Fibroblast of lung (primary cell): ENCODE measurements around the gene B4GALT4. TPM values are rescaled to one million over a fixed set of nuclear protein-coding genes. Genes with fewer than 3 reads are reported as not detected.

ENCODE experiments used
- DNase-seq, 2 donors: peaks; one replicate each; pipeline versions ENCODE4 v3.0.0 to v3.0.0-alpha.2; 2010; ENCODE audit warnings: low read depth in 2 of 2
- H2AFZ ChIP-seq: 2 replicates; pipeline ENCODE4 v1.5.1; 2012; ENCODE audit warnings: low read length, control low read depth, inconsistent platforms
- H3K27ac ChIP-seq: 2 replicates; pipeline ENCODE4 v1.5.1; 2011; ENCODE audit warnings: low read length, control low read depth; ENCODE audit not compliant: insufficient read depth
- H3K27me3 ChIP-seq: 2 replicates; pipeline ENCODE4 v1.5.1; 2011; ENCODE audit warnings: mild to moderate bottlenecking, low read length; ENCODE audit not compliant: control insufficient read depth, insufficient read depth
- H3K36me3 ChIP-seq: 2 replicates; pipeline ENCODE4 v1.5.1; 2011; ENCODE audit warnings: low read length; ENCODE audit not compliant: control insufficient read depth, insufficient read depth
- H3K4me1 ChIP-seq: 2 replicates; pipeline ENCODE4 v1.5.1; 2011; ENCODE audit warnings: low read length; ENCODE audit not compliant: control insufficient read depth, insufficient read depth; ENCODE audit errors: extremely low read depth
- H3K4me2 ChIP-seq: 2 replicates; pipeline ENCODE4 v1.5.1; 2011; ENCODE audit warnings: low read length, control low read depth; ENCODE audit not compliant: insufficient read depth; ENCODE audit errors: extremely low read depth
- H3K4me3 ChIP-seq, 4 experiments: fragments of 200-600 bp in 1 of 4; sonication (generic) in 1 of 4; replicated peaks in 1 of 4; 2 replicates each; pipeline ENCODE4 v1.5.1; 2011 to 2016; ENCODE audit warnings: low read length in 4 of 4, low read depth in 3 of 4, mild to moderate bottlenecking in 3 of 4, control low read depth in 2 of 4, inconsistent platforms in 1 of 4, mixed read lengths in 1 of 4; ENCODE audit not compliant: insufficient read depth in 1 of 4; ENCODE audit errors: control extremely low read depth in 1 of 4
- H3K79me2 ChIP-seq: 2 replicates; pipeline ENCODE4 v1.5.1; 2012; ENCODE audit warnings: mild to moderate bottlenecking, low read length, inconsistent platforms; ENCODE audit not compliant: control insufficient read depth, insufficient read depth
- H3K9ac ChIP-seq: 2 replicates; pipeline ENCODE4 v1.5.1; 2011; ENCODE audit warnings: mild to moderate bottlenecking, low read length, control low read depth; ENCODE audit not compliant: insufficient read depth
- H3K9me3 ChIP-seq: 2 replicates; pipeline ENCODE4 v1.5.1; 2012; ENCODE audit warnings: low read depth, low read length; ENCODE audit not compliant: control insufficient read depth, insufficient read depth
- H4K20me1 ChIP-seq: 2 replicates; pipeline ENCODE4 v1.5.1; 2011; ENCODE audit warnings: low read length; ENCODE audit not compliant: control insufficient read depth, insufficient read depth; ENCODE audit errors: extremely low read depth
- CTCF ChIP-seq, 2 donors: IDR thresholded peaks in 1 of 2; conservative IDR thresholded peaks in 1 of 2; 1 replicate in 1 of 2; 2 replicates in 1 of 2; pipeline ENCODE4 v1.5.1; 2011 to 2012; ENCODE audit warnings: low read length in 2 of 2, control low read depth in 1 of 2, inconsistent platforms in 1 of 2, low read depth in 1 of 2, mild to moderate bottlenecking in 1 of 2
- EZH2 ChIP-seq: IDR thresholded peaks from 2 replicates; pipeline ENCODE4 v1.5.1; 2012; ENCODE audit warnings: low read length, control low read depth, mild to moderate bottlenecking; ENCODE audit errors: missing control alignments
- polyA plus RNA-seq, 2 donors: library from polyadenylated mRNA; depleted of rRNA in 1 of 2; stranded (reverse) in 1 of 2; unstranded in 1 of 2; fragments of >200 nt; gene quantifications; 2 replicates each; pipeline ENCODE4 v1.2.1, GENCODE V29; 2011 to 2012; ENCODE audit warnings: missing spikeins in 1 of 2
- total RNA-seq: library from RNA; depleted of rRNA; stranded (reverse); fragments of >200 nt; gene quantifications from 2 replicates; pipeline ENCODE4 v1.2.1, GENCODE V29; 2014

Gene B4GALT4
- total and polyA plus RNA-seq, 2 donors (not counting 1 experiment from before 2014, with no cell fraction given): 19.5 to 32.4 TPM

GRCh38 chr3:119177321-119177720, 63.4 kb downstream of the B4GALT4 start:
- H3K79me2 ChIP-seq: no peaks in the 10 kb centered on the region
- no peak for DNase-seq
- no peaks in the 10 kb centered on the region for H3K36me3 ChIP-seq

GRCh38 chr3:119176778-119177177, 63.9 kb downstream of the B4GALT4 start:
- no peaks in the 10 kb centered on the region for H3K4me1 ChIP-seq
- no peaks in the 10 kb centered on the region for H4K20me1 ChIP-seq
- H2AFZ ChIP-seq: no peak overlapping the region
- H3K9ac ChIP-seq: no peak overlapping the region
- H3K9me3 ChIP-seq: no peaks in the 10 kb centered on the region
- no peak overlapping the region for H3K27ac ChIP-seq
- no peak overlapping the region for H3K4me2 ChIP-seq
- H3K27me3 ChIP-seq: peaks cover 6% of the 10 kb centered on the region
- H3K79me2 ChIP-seq: no peaks in the 10 kb centered on the region
- no peak overlapping the region for H3K4me3 ChIP-seq
- no peaks in the 10 kb centered on the region for H3K36me3 ChIP-seq
- TF ChIP-seq EZH2: no peak
- no peak for TF ChIP-seq CTCF (conservative IDR thresholded peaks at IDR 0.05 in 1 of 2, IDR thresholded peaks at IDR 0.05 in 1 of 2; ENCODE audit: low read depth in 1 of 2, low read length in 2 of 2)
- no peak for DNase-seq

More at GRCh38 chr3:119177321-119177720, 63.4 kb downstream of the B4GALT4 start:
- Histone ChIP-seq H4K20me1 (no peaks in the 10 kb centered on the region), H3K4me3 (no peak overlapping the region), H3K4me1 (no peaks in the 10 kb centered on the region), H3K27ac (no peak overlapping the region), H3K9me3 (no peaks in the 10 kb centered on the region), H3K27me3 (peaks cover 5% of the 10 kb centered on the region), H2AFZ (no peak overlapping the region), H3K9ac (no peak overlapping the region), H3K4me2 (no peak overlapping the region)
- TF ChIP-seq CTCF (conservative IDR thresholded peaks at IDR 0.05 in 1 of 2, IDR thresholded peaks at IDR 0.05 in 1 of 2; ENCODE audit: low read depth in 1 of 2, low read length in 2 of 2) (no peak), EZH2 (no peak)

- H3K79me2 ChIP-seq: no peaks in the 10 kb centered on the region
- no peaks in the 10 kb centered on the region for H3K36me3 ChIP-seq
- no peak overlapping the region for H3K9ac ChIP-seq
- H2AFZ ChIP-seq: no peak overlapping the region
- H3K4me1 ChIP-seq: no peaks in the 10 kb centered on the region
- no peak overlapping the region for H3K4me2 ChIP-seq
- H3K4me3 ChIP-seq: no peak overlapping the region
- TF ChIP-seq CTCF (conservative IDR thresholded peaks at IDR 0.05 in 1 of 2, IDR thresholded peaks at IDR 0.05 in 1 of 2; ENCODE audit: low read depth in 1 of 2, low read length in 2 of 2) (no peak), EZH2 (no peak)
- H3K9me3 ChIP-seq: no peaks in the 10 kb centered on the region
- H3K27ac ChIP-seq: no peak overlapping the region
- H4K20me1 ChIP-seq: no peaks in the 10 kb centered on the region
- H3K27me3 ChIP-seq: peaks cover 6% of the 10 kb centered on the region
- peak in 1 of 2 donors; percentile 72 for DNase-seq
Measured at GRCh38 chr3:119175872-119176756, 64.6 kb downstream of the B4GALT4 start.
